NCI-H524 (cell line): ENCODE data around the gene SAMD11.
"Not testable (repeated sequence)": the region's sequence is repeated elsewhere in the genome, so short reads cannot be mapped to it uniquely, and the experiment has no call there.

Experiments
- DNase-seq, 2 experiments: peaks; one replicate each; lab custom pipeline; 2025; lab: John Stamatoyannopoulos, UW

Gene SAMD11, protein sequence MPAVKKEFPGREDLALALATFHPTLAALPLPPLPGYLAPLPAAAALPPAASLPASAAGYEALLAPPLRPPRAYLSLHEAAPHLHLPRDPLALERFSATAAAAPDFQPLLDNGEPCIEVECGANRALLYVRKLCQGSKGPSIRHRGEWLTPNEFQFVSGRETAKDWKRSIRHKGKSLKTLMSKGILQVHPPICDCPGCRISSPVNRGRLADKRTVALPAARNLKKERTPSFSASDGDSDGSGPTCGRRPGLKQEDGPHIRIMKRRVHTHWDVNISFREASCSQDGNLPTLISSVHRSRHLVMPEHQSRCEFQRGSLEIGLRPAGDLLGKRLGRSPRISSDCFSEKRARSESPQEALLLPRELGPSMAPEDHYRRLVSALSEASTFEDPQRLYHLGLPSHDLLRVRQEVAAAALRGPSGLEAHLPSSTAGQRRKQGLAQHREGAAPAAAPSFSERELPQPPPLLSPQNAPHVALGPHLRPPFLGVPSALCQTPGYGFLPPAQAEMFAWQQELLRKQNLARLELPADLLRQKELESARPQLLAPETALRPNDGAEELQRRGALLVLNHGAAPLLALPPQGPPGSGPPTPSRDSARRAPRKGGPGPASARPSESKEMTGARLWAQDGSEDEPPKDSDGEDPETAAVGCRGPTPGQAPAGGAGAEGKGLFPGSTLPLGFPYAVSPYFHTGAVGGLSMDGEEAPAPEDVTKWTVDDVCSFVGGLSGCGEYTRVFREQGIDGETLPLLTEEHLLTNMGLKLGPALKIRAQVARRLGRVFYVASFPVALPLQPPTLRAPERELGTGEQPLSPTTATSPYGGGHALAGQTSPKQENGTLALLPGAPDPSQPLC

DNA sequence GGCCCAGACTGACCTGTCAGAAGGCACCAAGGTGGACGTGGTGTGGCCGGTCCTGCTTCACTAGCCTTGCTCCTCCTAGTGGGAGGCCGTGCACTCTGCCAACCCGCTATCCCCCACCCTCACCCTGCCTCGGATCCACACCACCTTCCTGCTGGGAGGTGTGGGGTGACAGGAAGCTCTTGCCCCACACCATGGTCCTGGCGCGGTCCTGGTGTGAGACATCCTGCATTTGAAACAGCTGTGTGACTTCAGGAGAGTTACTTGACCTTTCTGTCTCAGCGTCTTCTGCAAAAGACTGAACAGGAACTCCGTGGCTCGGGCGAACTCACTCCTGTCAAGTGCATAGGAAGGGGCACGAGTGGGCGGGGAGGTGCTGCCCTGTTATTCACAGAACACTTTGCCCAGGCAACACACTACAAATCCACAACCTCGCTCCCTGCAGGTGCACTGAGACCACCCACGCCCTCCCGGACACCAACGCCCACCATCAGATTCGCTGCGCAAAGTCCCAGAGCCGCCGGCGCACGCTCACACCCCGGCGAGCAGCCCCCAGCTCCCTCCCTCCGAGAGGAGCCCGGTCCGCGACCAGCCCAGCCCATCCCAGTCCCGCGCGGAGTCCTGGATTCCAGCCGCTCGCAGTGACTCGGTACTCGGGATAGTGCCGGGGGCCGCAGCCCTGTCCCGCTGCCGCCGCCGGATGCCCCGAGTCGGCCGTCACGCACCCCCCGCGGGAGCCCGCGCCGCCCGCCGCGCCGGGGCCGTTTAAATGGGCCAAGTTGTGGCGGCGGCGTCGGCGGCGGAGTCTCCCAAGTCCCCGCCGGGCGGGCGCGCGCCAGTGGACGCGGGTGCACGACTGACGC is at the start of gene SAMD11:
TSS of gene SAMD11 (plus strand) at position 793 of the 860 bp plus-strand sequence. CDS start 509 bp downstream, outside the sequence.
- peak; percentile 41 to 77 for DNase-seq

DNA sequence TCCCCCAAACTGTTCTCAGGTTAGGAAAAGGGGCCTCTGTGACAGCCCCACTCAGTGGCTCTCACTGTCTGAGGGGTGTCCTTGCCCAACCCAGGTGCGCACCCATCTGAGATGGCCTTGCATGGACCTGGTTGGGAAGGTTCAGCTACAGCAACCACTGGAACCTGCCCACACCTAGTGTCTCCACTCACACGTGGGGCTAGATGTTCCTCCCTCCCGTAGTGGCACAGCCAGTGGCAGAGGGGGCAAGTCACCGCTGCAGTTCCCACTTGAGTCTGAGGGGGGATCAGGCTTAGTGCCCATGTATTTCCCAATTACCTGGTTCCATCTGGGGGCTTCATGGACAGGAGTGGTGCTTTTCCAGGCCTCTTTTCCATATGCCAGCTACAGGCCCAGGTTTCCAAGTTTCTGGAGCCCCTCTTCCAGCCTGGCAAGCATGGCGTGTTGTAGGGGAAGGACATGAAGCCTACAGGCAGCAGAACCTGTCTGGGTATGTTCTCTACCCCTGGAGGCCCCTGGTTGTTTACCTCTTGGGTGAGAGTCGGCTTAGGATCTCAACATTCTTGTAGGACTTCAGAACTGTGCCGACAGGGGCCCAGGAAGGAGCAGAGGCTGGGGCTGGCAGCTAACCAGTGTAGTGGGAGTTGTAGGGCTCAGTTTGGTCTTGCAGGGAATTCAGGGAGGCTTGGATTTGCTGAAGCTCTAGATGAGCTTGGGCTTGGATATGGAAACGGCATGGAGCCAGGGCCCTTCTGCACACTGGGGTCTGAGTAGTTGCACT is 47.1 kb upstream of the SAMD11 start:
- not testable (repeated sequence) for DNase-seq

DNA sequence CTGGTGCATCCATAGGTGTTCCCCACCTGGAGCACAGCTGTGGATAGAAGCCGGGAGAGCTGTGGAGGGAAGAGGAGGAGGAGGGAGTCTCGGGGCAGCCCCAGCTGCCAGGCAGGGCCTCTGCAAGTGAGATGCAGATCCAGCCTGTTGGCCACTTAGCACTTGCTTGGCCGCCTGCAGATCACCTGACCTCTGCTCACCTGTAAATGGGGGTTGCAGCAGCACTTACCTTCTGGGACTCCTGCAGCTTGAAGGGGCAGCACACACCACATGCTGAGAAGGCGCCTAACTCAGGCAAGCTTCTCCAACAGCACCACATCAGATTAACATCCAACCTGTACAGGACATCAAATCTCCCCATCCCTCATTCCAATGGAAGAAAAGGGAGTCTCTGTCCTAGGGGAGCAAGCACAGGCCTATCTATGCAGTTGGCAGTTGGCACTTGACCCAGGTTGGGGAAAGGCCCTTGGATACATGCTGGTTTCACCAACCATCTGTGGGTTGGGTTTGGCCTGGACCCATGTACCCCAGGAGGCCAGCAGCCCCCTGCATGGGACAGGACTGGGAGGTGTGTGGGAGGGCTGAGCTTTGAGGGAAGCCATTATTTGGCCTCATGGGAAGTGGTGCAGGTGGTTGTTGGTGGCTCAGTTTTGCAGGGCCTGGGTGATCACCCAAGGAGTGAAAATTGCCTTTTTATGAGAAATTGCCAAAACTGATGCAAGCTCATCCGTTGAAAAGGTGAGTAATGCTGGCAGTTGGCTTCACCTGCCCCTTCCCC is 46.3 kb upstream of the SAMD11 start:
- DNase-seq, result not testable (repeated sequence)

DNA sequence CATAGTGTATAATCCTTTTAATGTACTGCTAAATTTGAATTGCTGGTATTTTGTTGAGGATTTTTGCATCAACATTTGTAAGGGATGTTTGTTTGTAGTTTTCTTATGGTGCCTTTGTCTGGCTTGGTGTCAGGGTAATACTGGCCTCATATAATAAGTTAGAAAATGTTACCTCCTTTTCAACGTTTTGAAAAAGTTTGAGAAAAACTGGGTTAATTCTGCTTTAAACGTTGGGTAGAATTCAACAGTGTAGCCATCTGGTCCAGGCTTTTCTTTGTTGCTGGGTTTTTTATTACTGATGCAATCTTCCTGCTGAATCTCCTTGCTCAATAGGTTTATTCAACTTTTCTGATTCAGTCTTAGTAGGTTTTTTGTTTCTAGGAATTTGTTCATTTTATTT is 43.2 kb upstream of the SAMD11 start:
- DNase-seq, result not testable (repeated sequence)

DNA sequence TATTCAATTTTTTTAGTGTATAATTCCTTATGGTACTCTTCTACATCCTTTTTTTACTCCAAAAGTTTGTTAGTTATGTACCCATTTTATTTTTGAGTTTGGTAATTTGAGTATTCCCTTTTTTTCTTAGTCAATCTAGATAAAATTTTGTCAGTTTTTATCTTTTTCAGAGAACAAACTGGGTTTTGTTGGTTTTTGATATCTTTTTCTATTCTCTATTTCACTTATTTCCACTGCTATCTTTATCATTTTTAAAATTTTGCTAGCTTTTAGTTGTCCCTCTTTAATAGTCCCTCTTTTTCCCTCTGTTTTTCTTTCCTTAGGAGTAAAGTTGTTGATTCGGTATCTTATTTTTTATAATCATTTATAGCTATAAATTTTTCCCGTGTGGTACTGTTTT is 42.8 kb upstream of the SAMD11 start:
- not testable (repeated sequence) for DNase-seq

DNA sequence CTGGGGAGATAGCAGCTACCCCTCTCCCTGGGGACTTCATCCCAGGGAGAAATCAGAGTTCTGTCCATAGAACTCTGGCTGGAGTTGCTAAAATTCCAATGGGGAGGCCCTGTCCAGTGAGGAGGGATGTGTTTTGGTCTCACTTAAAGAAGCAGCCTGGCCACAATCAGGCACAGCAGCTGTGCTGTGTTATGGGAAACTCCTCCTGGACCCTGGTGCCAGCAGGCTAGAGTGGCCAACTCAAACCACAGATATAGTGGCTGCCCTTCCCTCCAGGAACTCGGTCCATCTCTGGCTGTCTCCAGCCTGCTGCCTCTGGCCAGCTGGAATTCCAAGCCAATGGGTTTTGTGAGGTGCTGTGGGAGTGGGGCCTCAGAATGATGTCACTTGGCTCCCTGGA is 37.4 kb upstream of the SAMD11 start:
- DNase-seq, result no peak

DNA sequence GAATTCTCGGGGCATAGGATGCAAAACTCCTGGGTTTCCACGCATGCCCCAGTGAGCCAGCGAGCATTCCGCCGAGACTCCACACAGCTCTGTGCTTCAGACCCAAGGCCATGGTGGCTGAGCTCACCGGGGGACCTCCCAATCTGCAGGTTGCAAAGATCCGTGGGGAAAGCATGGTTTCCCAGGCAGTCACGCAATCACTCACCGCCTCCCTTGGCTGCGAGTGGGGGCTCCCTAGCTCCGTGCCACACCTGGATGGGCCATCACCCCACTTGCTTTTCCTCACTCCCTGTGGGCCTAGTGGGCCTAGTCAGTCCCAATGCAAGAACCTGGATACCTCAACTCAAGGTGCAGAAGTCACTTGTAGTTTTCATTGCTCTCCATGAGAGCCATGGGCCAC is 37.0 kb upstream of the SAMD11 start:
- DNase-seq, result no peak

DNA sequence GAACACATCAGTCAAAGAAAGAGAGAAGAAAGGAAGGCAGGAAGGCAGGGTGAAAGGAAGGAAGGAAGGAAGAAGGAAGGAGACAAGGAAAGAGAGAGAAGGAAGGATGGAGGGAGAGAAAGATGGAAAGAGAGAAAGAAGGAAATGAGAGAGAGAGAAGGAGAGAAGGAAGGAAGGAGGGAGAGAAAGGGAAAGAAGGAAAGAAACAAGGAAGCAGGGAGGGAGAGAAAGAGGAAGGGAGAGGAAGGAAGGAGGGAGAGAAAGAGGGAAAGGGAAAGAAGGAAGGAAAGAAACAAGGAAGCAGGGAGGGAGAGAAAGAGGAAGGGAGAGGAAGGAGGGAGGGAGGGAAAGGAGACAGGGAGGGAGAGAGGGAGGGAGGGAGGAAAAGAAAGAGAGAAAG is 35.4 kb upstream of the SAMD11 start:
- DNase-seq, result no peak

DNA sequence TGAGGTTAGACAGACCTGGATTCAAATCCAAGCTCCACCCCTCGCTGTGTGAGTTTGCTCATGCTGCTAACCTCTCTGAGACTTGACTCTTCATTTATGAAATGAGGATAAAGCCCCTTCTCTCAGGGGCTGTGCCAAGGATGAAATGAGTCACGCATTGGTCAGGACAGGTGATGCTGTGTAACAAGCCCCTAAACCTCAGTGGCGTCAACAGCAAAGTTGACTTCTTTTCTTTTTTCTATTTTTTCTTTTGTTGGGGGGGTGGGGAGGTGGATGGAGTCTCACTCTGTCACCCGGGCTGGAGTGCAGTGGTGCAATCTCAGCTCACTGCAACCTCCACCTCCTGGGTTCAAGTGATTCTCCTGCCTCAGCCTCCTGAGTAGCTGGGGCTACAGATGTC is 33.9 kb upstream of the SAMD11 start:
- not testable (repeated sequence) for DNase-seq

DNA sequence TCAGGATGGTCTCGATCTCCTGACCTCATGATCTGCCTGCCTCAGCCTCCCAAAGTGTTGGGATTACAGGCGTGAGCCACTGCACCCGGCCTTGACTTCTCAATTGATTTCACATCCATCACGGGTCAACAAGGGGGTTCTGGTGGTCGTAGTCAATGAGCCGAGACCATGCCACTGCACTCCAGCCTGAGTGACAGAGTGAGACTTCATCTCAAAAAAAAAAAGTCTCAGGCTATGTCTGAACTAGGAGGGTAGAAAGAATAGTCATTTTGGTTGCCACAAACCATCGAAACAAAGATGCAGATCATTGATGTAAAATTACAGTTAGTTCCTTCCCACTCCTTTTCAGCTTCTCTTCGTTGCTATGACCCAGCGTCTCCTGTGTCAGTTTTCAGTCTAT is 33.5 kb upstream of the SAMD11 start:
- not testable (repeated sequence) for DNase-seq

DNA sequence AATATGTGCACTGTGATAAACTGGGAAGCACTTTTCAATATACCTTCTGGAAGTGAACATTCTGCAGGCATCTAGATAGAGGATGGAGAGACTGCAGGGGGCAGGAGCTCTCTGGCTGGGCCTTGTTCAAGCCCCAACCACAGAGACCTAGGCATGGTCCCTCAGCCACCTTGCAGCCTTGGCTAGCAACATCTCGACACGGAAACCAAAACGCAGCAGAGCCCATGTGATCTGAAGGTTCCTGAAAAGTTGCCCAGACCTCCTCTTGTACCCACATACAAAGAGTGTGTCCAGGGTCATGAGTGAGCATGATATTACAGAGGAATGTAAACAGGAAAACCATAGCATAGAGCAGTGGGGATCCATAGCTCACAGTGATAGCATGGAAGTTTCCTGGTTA is 33.1 kb upstream of the SAMD11 start:
- DNase-seq, result no peak

DNA sequence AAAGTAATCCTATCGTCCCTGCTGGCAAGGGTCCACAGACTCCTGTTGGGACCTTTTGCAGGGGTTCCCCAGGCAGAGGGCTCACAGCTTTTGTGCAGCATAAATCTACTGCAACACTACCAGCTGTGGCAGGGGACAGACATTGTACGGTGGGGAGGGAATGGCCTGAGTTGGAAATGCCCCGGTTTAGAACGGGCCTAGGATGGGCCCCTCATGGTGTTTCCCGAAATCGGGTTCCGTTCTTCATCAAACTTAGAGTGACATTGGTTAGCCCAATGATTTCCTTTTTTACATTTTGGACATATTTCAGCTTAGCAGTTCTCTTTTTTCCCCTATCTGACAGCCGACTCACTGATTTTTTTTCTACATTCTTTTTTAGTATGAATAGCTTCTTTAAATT is 26.5 kb upstream of the SAMD11 start:
- DNase-seq, result no peak

DNA sequence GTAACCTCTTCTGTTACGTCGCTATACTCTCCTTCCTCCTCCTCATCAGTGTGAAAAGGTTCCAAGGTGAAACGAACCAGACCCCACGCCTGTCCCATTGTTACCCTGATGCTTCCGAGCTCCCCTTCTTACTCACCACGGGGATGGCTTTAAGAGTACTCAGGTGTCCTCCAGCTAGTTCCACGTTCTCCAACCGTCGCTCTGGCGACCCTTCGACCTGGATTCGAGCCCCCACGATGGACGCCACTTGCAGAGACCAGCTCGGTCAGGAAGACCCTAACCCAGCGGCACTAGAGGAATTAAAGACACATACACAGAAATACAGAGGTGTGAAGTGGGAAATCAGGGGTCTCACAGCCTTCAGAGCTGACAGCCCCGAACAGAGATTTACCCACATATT is 25.8 kb upstream of the SAMD11 start:
- not testable (repeated sequence) for DNase-seq

DNA sequence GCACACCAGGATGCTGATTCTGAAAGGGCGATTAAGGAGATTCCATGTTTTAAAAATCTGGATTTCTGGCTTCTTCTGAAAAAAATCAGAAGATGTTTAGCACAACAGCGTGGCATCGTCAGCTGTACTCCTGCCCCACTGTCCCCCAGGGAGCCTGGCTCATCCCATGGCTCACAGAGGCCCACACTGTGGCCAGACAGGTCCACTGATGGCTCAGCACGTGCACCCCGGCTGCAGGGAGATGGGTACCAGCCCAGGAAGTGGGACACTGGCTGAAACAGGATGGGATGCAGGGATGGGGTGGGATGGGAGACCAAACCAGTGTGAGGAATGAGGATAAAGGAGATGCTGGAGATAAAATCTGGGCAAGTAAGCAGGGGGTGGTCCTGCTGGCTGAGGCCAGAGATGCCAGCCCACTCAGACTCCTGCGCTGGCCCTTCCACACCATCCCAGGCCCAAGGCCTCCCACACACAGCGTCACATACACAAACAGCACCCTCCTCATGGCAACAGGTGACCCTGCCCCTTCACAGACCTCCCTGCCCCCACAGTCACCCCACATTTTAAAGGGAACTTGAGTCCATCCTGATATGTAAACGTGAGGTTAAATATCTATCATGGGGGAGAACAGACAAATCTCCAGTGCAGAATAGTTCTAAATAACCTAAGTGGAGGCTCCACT is 23.9 kb upstream of the SAMD11 start:
- DNase-seq, result no peak

DNA sequence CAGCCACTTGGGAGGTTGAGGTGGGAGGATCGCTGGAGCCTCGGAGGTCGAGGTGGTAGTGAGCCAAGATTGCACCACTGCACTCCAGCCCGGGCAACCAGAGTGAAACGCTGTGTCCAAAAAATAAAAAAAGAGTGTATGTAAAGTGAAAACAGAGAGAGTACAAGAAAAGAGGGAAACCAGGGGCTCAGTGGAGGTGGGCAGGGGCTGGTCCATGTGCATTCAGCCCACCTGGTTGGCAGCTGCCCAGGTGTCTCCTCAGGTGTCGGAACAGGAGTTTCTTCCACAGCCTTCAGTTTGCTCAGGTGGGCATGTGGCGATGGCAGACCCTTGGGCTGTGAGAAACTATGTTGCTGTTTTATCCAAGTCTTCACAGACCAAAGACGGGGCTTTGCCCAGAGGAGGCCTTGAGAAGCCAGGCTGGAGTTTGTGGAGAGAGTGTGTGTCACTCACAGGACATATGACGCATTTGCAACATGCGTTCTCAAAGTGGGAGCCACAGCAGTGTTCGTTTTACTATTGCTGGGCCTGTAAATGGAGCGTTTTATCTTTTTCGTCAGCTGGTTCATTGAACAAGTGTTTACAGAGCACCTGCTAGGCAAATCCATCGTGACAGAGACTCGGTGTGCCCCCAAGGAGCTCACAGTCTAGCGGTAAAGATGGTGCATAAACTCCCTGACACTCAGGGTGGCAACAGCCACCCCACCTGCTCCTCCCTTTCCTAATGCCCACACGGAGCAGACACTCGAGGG is 22.4 kb upstream of the SAMD11 start:
- no peak for DNase-seq

DNA sequence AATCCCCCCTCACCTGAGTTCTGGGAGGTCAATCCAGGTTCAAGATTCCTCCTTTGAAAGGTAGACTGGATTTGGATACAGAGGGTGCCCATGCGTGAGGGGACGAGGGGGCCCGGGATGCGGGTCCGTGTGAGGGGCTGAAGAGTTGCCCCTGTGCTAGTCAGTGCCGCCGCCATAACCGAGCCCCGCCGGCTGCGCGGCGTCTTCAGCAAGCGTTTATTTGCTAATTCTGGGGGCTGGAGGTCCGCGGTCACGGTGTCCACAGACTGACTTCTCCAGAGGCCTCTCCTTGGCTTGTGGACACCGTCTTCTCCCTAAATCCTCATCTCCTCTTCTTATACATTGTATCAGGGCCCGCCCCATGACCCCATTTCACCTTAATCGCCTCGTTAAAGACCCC is 20.9 kb upstream of the SAMD11 start:
- DNase-seq, result no peak

DNA sequence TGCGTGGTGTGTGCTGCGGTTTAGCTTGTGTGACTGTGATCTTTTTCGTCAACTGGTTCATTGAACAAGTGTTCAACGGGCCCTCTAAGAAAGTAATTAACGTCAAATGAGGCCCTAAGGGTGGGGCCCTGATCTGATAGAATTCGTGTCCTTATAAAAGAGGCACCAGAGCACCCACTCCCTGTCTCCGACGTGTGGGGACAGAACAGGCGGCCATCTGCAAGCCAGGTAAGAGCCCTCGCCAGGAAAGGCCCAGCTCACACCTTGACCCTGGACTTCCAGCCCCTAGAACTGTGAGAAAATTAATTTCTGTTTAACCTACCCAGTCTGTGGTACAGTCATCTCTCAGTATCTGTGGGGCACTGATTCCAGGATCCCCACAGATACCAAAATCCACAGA is 20.4 kb upstream of the SAMD11 start:
- no peak for DNase-seq

DNA sequence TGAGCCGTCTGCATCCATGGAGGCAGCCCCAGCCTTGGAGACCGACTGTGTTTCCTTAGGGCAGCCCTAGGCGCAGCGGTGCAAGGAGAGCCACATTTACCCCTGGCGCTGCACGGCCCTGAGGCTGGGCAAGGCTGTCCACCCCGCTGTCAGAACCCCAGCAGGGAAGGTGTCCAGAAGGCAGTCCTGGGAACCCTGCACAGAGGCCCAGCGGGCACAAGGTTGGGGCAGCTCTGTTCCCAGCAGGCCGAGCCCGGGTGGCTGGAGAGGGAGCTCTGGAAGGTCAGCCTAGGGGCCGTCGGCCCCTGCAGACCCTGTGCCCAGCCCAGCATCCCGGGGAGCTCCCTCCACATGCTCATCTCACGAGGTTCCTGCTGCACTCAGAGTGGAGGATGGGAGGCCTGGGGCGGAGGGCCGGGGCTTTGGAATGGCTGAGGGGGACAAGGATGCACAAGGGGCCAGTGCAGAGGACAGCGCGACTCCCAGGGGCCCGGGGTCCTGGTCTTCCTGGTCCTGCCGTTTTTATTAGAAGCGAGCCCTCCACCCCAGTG is 19.9 kb upstream of the SAMD11 start:
- DNase-seq, result no peak
